Ectodermal cell (in vitro differentiated cells): ENCODE results near the gene ABCB10.

ENCODE experiments used
- H3K27ac ChIP-seq: 2 replicates; pipeline ENCODE4 v1.7.0; 2013; ENCODE audit warnings: mild to moderate bottlenecking, low read depth, low read length; ENCODE audit not compliant: insufficient read depth, poor library complexity, severe bottlenecking
- H3K27me3 ChIP-seq: 2 replicates; pipeline ENCODE4 v1.7.0; 2013; ENCODE audit warnings: mild to moderate bottlenecking, low read length; ENCODE audit not compliant: insufficient read depth, control insufficient read depth, poor library complexity, severe bottlenecking
- H3K36me3 ChIP-seq: one replicate; pipeline ENCODE4 v1.7.0; 2013; ENCODE audit warnings: low read length; ENCODE audit not compliant: control insufficient read depth, insufficient read depth
- H3K4me1 ChIP-seq: one replicate; pipeline ENCODE4 v1.7.0; 2013; ENCODE audit warnings: low read length; ENCODE audit not compliant: control insufficient read depth, insufficient read depth
- H3K4me3 ChIP-seq: 2 replicates; pipeline ENCODE4 v1.7.0; 2013; ENCODE audit warnings: low read depth, low read length, control low read depth; ENCODE audit not compliant: insufficient read depth
- H3K9me3 ChIP-seq: 2 replicates; pipeline ENCODE4 v1.7.0; 2013; ENCODE audit warnings: mild to moderate bottlenecking, low read length, moderate library complexity; ENCODE audit not compliant: control insufficient read depth
- WGBS, 2 experiments: methylation state at CpG; one replicate each; pipeline ENCODE4 v1.1.7; 2013; ENCODE audit warnings: missing lambda C conversion rate in 2 of 2; 5-methylcytosine and 5-hydroxymethylcytosine counted together

Gene ABCB10

DNA sequence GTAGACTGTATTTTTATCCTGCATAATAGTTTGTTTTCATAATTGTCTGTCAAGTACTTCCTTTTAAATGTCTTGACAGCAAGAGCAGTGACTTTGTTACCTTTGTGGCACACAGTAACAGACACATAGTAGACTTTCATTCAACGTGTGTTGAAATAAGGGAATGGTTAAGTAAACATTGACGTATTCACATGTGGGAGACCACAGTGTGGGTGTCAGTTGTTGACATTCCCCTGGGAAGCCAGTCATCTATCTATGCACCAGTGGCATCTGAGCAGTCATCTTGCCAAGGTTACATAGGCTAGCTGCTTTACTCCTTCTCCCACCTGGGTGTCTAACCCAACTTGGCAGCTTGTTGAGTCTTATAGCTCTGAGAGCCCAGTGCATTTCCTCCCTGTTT lies 48.9 kb downstream of the ABCB10 start:
- no peaks in the 10 kb centered on the region for H3K9me3 ChIP-seq
- H3K4me3 ChIP-seq = no peak overlapping the region
- H3K4me1 ChIP-seq = peaks cover 7% of the 10 kb centered on the region
- no peaks in the 10 kb centered on the region for H3K27me3 ChIP-seq
- WGBS, 2 experiments = 91 to 94% methylated on average over 2 of the region's 2 CpGs
- no peak overlapping the region for H3K27ac ChIP-seq
- no peaks in the 10 kb centered on the region for H3K36me3 ChIP-seq

DNA sequence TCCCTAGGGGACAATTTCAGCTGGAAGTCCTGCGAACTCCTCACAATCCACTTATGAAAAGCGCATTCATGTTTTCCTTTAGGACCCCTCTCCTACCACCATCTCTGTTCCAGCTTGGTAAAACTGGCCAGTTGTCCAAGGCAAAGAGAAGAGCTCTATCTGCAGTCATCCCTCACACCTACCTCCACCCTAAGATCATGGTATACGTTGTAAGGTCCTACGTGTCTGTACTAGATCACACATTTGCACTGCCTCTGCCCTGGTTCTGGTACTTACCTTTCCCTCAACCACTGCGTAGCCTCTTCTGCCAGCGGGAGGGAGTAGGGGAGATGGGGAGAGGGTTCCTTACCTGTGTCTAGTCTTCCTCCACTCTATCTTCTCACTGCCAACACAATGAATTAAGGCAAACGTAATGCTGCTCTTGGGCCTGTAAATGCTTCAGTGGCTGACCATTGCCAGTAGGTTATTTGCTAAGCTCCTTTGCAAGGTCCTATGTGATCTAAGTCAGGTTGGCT lies 49.6 kb downstream of the ABCB10 start:
- Histone ChIP-seq H3K36me3 (no peaks in the 10 kb centered on the region), H3K4me1 (peaks cover 7% of the 10 kb centered on the region), H3K4me3 (peak overlapping the region; percentile 91), H3K27me3 (no peaks in the 10 kb centered on the region), H3K27ac (peak overlapping the region; percentile 90), H3K9me3 (no peaks in the 10 kb centered on the region)
- WGBS, 2 experiments = 90 to 91% methylated on average over 5 to 6 of the region's 7 CpGs

DNA sequence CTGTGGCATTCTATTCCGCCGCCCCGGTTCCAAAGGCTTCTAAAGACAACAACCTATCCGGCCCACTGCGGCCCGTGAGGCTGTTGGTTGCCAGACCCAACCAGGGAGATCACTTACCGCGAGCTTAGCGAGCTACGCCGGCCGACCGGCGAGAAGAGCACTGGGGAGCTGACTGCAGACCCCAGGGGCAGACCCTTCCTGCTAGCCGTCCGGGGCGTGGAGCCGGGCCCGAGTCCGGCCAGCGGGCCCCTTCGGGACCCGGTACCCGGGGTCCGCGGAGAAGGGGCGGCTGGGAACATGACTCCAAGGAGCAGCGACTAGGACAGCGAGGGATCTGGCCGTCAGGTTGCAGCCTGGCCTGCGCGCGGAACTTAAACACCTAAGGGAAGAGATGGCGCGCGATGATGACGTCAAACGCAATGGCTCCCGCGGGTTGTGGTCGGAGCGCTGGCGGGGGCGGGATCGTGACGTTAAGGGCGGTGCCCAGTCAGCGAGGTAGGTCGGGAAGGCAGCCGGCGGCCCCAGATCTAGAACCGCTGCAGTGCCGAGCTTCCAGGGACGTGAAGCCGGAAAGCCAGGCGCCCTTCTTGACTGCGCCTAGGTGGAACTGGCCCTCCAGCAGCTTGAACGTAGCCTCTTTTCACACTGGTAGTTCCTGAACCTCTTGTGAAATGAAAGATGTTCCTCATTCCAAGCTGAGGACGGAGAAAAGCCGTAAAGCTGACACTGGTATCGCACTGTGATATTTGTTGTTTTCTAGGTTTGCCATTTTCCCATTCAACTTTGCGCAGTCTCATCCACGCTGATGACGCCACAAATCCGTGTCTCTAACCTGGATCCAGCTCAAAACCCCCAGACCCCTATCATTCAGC lies 50.3 kb downstream of the ABCB10 start, which contains the start of gene NUP133:
TSS of gene NUP133 (minus strand) at position 391 of the 872 bp plus-strand sequence. CDS start at position 299, 92 bp downstream.
- Histone ChIP-seq H3K27me3 (no peaks in the 10 kb centered on the region), H3K27ac (peak within 1 kb of the TSS; percentile 90), H3K4me3 (peak within 1 kb of the TSS; percentile 91), H3K9me3 (no peaks in the 10 kb centered on the region), H3K36me3 (no peaks in the 10 kb centered on the region), H3K4me1 (peaks cover 7% of the 10 kb centered on the region)
- WGBS, 2 experiments = 3% methylated on average over 65 of the region's 65 CpGs

DNA sequence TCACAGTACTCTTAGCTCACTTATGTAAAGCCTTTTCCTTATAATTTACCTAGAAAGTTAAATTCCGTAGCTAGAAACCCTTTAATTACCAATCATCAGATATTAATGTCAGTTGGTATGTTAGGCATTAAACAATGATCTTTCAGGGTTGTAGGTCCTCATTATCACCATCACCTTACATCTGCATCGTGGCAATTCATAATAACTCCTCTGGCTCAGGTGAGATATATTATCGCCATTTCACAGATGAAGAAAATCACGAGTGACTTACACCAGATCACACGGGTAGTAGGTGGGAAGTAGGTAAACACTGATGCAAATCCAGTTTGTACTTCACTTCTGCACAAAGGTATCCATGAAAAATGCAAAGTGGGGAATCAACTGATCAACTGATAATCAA lies 51.0 kb downstream of the ABCB10 start:
- Histone ChIP-seq H3K36me3 (no peaks in the 10 kb centered on the region), H3K9me3 (no peaks in the 10 kb centered on the region), H3K4me1 (peaks cover 7% of the 10 kb centered on the region), H3K4me3 (peak overlapping the region; percentile 91), H3K27ac (peak overlapping the region; percentile 90), H3K27me3 (no peaks in the 10 kb centered on the region)
- 10 to 18% methylated on average over 4 to 5 of the region's 5 CpGs for WGBS, 2 experiments

DNA sequence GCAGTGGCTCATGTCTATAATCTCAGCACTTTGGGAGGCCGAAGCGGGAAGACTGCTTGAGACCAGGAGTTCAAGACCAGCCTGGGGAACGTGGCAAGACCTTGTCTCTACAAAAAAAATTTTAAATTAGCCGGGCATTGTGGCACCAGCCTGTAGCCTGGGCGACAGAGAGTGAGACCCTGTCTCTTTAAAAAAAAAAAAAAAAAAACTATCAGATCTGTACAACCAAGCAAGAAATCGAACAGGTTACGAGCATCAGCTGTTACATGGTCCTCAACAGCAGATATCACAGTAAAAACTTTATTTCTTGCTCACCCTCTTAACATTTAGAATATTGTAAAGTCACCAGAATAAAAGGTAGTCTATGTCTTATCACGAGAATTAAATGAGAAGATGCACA lies 51.9 kb downstream of the ABCB10 start:
- H3K4me1 ChIP-seq = peaks cover 7% of the 10 kb centered on the region
- H3K9me3 ChIP-seq = no peaks in the 10 kb centered on the region
- 90 to 96% methylated on average over 8 of the region's 8 CpGs for WGBS, 2 experiments
- H3K27me3 ChIP-seq = no peaks in the 10 kb centered on the region
- no peak overlapping the region for H3K4me3 ChIP-seq
- H3K36me3 ChIP-seq = no peaks in the 10 kb centered on the region
- H3K27ac ChIP-seq = no peak overlapping the region

DNA sequence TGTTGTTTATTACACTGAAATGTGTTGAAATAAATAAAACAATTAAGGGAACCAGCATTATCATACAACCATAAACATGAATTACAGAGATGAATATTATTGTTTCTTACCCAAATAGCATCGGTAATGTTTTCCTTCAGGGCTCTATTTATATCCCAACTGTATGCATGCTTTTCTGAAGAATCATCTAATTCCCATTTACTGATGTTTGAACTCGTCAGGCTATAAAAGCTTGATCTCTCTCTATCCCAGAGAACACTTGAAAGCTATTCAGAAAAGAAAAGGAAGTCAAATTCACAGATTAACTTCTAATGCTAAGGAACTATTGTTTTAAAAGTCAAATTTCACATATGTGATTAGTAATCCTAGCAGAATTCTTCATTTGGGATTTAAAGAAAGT lies 62.7 kb downstream of the ABCB10 start:
- peaks cover 33% of the 10 kb centered on the region for H3K36me3 ChIP-seq
- no peak overlapping the region for H3K4me3 ChIP-seq
- WGBS, 2 experiments = 93 to 98% methylated on average over 2 of the region's 2 CpGs
- H3K4me1 ChIP-seq = no peaks in the 10 kb centered on the region
- H3K27me3 ChIP-seq = no peaks in the 10 kb centered on the region
- no peak overlapping the region for H3K27ac ChIP-seq
- H3K9me3 ChIP-seq = no peaks in the 10 kb centered on the region

DNA sequence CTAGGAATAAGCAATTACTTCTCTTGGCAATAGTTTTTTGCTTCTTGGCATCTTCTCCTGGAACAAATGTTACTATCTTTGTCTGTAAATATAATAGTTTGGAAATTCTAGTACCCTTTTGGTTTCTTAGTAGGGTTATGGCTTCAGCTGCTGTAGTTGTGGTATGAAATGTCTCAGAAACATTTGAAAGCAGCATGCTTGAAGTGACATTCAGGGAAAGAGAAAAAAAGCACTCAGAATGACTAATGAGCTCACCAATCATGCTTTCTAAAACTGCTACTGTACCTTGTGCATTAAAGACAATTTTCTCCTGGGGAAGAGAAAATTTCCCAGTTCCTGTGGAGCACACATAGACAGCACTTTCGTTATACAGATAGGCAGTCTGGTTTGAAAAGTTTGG lies 71.3 kb downstream of the ABCB10 start:
- peaks cover 40% of the 10 kb centered on the region for H3K36me3 ChIP-seq

DNA sequence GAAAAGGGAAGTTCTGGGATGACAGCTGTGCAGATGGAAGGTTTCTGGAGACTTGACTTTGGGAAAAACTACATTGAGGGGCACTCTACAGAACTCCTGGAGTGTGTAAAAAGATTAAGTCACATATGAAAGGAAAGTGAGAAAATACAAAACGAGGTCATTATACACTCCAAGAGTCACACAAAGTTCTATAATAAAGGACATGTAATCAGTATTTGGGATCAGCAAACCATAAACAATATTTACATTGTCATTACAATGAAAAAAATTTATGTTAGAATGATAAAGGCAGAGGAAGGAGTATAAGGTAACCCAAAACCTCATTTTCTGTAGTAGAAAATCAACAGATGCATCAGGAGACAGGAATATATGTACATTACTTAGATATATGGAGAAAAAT lies 73.2 kb downstream of the ABCB10 start:
- H3K4me3 ChIP-seq = no peak overlapping the region
- no peaks in the 10 kb centered on the region for H3K4me1 ChIP-seq
- 100% methylated on average over 1 of the region's 1 CpG; no CpG with 5 or more reads in 1 of the 2 experiments for WGBS, 2 experiments
- H3K36me3 ChIP-seq = peaks cover 40% of the 10 kb centered on the region
- H3K27me3 ChIP-seq = no peaks in the 10 kb centered on the region
- H3K27ac ChIP-seq = no peak overlapping the region
- H3K9me3 ChIP-seq = no peaks in the 10 kb centered on the region

More for the DNA sequence above, 71.3 kb downstream of the ABCB10 start:
- WGBS, 2 experiments = 100% methylated on average over 1 of the region's 1 CpG
- Histone ChIP-seq H3K9me3 (no peaks in the 10 kb centered on the region), H3K27me3 (no peaks in the 10 kb centered on the region), H3K4me3 (no peak overlapping the region), H3K27ac (no peak overlapping the region), H3K4me1 (no peaks in the 10 kb centered on the region)

DNA sequence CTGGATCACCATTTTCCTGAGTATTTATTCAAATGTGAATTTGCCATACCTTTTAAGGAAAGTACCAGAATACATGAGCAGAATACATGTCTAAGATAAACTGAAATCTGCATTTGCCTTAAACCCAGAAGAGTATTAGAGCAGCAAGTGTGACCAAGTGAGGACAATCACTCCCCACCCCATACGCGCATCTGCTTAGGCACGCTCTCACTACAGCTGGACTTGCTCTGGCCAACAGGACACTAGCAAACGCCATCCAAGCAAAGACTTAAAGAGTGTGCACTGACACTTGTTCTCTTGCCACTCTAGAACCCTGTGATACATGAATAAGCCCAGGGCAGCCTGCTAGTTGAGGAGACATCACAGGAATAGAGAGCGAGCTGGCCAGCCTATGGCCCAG lies 76.0 kb downstream of the ABCB10 start:
- Histone ChIP-seq H3K27me3 (no peaks in the 10 kb centered on the region), H3K4me3 (no peak overlapping the region), H3K36me3 (peaks cover 26% of the 10 kb centered on the region), H3K27ac (no peak overlapping the region), H3K9me3 (no peaks in the 10 kb centered on the region), H3K4me1 (no peaks in the 10 kb centered on the region)
- WGBS, 2 experiments = 95 to 96% methylated on average over 5 of the region's 5 CpGs

DNA sequence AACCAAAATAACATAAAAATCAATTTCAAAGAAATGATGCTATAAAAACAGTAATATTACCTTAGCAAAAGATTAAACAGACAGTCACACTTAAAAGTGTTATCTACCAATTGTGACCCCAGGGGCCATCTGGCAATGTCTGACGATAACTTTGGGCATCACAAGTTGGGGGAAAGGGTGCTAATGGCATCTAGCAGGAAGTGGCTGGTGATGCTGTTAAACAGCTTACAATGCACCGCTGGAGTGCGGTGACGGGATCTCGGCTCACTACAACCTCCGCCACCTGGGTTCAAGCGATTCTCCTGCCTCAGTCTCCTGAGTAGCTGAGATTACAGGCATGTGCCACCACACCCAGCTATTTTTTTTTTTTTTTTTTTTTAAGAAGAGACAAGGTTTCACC lies 78.0 kb downstream of the ABCB10 start:
- H3K9me3 ChIP-seq = no peaks in the 10 kb centered on the region
- no peak overlapping the region for H3K4me3 ChIP-seq
- no peak overlapping the region for H3K27ac ChIP-seq
- no peaks in the 10 kb centered on the region for H3K4me1 ChIP-seq
- H3K36me3 ChIP-seq = peaks cover 34% of the 10 kb centered on the region
- WGBS, 2 experiments = 87 to 90% methylated on average over 7 of the region's 7 CpGs
- H3K27me3 ChIP-seq = no peaks in the 10 kb centered on the region
